CD4-positive, CD25-positive, alpha-beta regulatory T cell (primary cell): Measurements from ENCODE around the gene MCUR1. TPM values are rescaled to one million over a fixed set of nuclear protein-coding genes. Genes with fewer than 3 reads are reported as not detected.
A peak's percentile ranks its signal among the peaks of the same experiment; 100 is the strongest.

Source experiments
- ATAC-seq, 2 donors: fragments of 150-1000 bp; cut with Tn5 transposase; one replicate each; pipeline ENCODE4 v1.10.0; 2021; ENCODE audit warnings: low read depth in 2 of 2, moderate number of reproducible peaks in 2 of 2, moderate library complexity in 1 of 2
- DNase-seq, 3 donors: peaks; one replicate each; pipeline versions ENCODE4 v3.0.0 to v3.0.0-alpha.2; 2012 to 2022; ENCODE audit warnings: mixed read lengths in 1 of 3
- H3K27ac ChIP-seq: one replicate; pipeline ENCODE4 v1.7.0; 2013; ENCODE audit warnings: mild to moderate bottlenecking, low read length; ENCODE audit not compliant: insufficient read depth, poor library complexity, severe bottlenecking
- H3K27me3 ChIP-seq: one replicate; pipeline ENCODE4 v1.7.0; 2013; ENCODE audit warnings: low read length; ENCODE audit not compliant: control insufficient read depth, insufficient read depth
- H3K36me3 ChIP-seq: one replicate; pipeline ENCODE4 v1.7.0; 2013; ENCODE audit warnings: mild to moderate bottlenecking, low read length, moderate library complexity; ENCODE audit not compliant: control insufficient read depth, insufficient read depth
- H3K4me1 ChIP-seq: 2 replicates; pipeline ENCODE4 v1.7.0; 2013; ENCODE audit warnings: mild to moderate bottlenecking, low read length; ENCODE audit not compliant: insufficient read depth, control insufficient read depth, poor library complexity, severe bottlenecking
- H3K4me3 ChIP-seq: one replicate; pipeline ENCODE4 v1.7.0; 2013; ENCODE audit warnings: low read depth, mild to moderate bottlenecking, low read length, moderate library complexity
- H3K9me3 ChIP-seq, 2 experiments: 1 replicate in 1 of 2; 2 replicates in 1 of 2; pipeline ENCODE4 v1.7.0; 2013; ENCODE audit warnings: low read length in 2 of 2, mild to moderate bottlenecking in 1 of 2, moderate library complexity in 1 of 2; ENCODE audit not compliant: control insufficient read depth in 2 of 2
- H3K27ac Mint-ChIP-seq, 3 donors: one replicate each; pipeline ENCODE4 v1.8.0; 2020 to 2022; ENCODE audit warnings: mild to moderate bottlenecking in 3 of 3, mixed read lengths in 3 of 3, moderate library complexity in 2 of 3
- H3K27me3 Mint-ChIP-seq: one replicate; pipeline ENCODE4 v1.8.0; 2022; ENCODE audit warnings: mild to moderate bottlenecking, mixed read lengths
- H3K36me3 Mint-ChIP-seq: one replicate; pipeline ENCODE4 v1.8.0; 2020; ENCODE audit warnings: mixed read lengths
- H3K4me1 Mint-ChIP-seq, 4 donors: one replicate each; pipeline ENCODE4 v1.8.0; 2020 to 2022; ENCODE audit warnings: mixed read lengths in 4 of 4, mild to moderate bottlenecking in 1 of 4
- H3K4me3 Mint-ChIP-seq, 4 donors: one replicate each; pipeline ENCODE4 v1.8.0; 2020 to 2022; ENCODE audit warnings: mild to moderate bottlenecking in 4 of 4, mixed read lengths in 4 of 4, moderate library complexity in 3 of 4
- H3K9me3 Mint-ChIP-seq, 7 donors: one replicate each; pipeline ENCODE4 v1.8.0; 2020 to 2022; ENCODE audit warnings: mixed read lengths in 7 of 7, mild to moderate bottlenecking in 3 of 7, moderate library complexity in 2 of 7
- polyA plus RNA-seq, 4 donors: library from polyadenylated mRNA; unstranded; fragments of 300-500 nt; fragmentation: Illumina TruSeq; gene quantifications; one replicate each; pipeline ENCODE4 v1.2.3, GENCODE V29; 2021
- total RNA-seq: library from RNA; stranded (reverse); gene quantifications from one replicate; pipeline ENCODE4 v1.2.3, GENCODE V29; 2022

The MCUR1 gene
- total and polyA plus RNA-seq, 5 donors from 2014 or later: 4.7 to 9.8 (median 8.4) TPM

GRCh38 chr6:13827032-13827431 lies 12.7 kb upstream of the MCUR1 start:
- no peak overlapping the region for H3K27ac Mint-ChIP-seq
- ATAC-seq: no peak
- no peak overlapping the region for H3K4me3 Mint-ChIP-seq

DNA sequence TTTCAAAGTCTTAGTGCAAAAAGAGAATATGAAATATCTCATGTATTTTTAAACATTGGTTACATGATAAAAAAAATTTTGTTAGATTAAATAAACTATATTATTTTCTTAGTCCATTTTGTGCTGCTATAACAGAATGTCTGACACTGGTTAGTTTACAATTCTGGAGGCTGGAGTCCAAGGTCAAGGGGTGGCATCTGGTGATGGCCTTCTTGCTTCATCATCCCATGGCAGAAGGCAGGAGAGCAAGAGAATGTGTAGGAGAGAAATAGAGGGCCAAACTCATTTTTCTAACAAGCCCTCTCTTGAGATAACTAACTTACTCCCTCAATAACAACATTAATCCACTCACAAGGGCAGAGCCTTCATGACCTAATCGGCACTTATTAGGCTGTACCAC lies 11.5 kb upstream of the MCUR1 start:
- H3K4me3 ChIP-seq: no peak overlapping the region
- Mint-ChIP-seq H3K4me3 (no peak overlapping the region), H3K36me3 (no peaks in the 10 kb centered on the region), H3K27ac (no peak overlapping the region), H3K9me3 (peaks cover 0 to 5% (median 3%) of the 10 kb centered on the region in 7 donors), H3K4me1 (peaks cover 0 to 9% (median 0%) of the 10 kb centered on the region in 4 donors), H3K27me3 (peaks cover 22% of the 10 kb centered on the region)
- DNase-seq (no peak), ATAC-seq (no peak)
- H3K27me3 ChIP-seq: no peaks in the 10 kb centered on the region
- H3K9me3 ChIP-seq: no peaks in the 10 kb centered on the region
- no peak overlapping the region for H3K27ac ChIP-seq
- H3K4me1 ChIP-seq: no peaks in the 10 kb centered on the region
- no peaks in the 10 kb centered on the region for H3K36me3 ChIP-seq

More at GRCh38 chr6:13827032-13827431, 12.7 kb upstream of the MCUR1 start:
- Mint-ChIP-seq H3K27me3 (peaks cover 22% of the 10 kb centered on the region), H3K4me1 (peaks cover 0 to 9% (median 0%) of the 10 kb centered on the region in 4 donors), H3K9me3 (peaks cover 0 to 5% (median 3%) of the 10 kb centered on the region in 7 donors), H3K36me3 (no peaks in the 10 kb centered on the region)
- H3K27me3 ChIP-seq: no peaks in the 10 kb centered on the region
- no peaks in the 10 kb centered on the region for H3K9me3 ChIP-seq
- DNase-seq: no peak
- H3K4me1 ChIP-seq: no peaks in the 10 kb centered on the region
- H3K4me3 ChIP-seq: no peak overlapping the region
- H3K27ac ChIP-seq: no peak overlapping the region
- no peaks in the 10 kb centered on the region for H3K36me3 ChIP-seq

DNA sequence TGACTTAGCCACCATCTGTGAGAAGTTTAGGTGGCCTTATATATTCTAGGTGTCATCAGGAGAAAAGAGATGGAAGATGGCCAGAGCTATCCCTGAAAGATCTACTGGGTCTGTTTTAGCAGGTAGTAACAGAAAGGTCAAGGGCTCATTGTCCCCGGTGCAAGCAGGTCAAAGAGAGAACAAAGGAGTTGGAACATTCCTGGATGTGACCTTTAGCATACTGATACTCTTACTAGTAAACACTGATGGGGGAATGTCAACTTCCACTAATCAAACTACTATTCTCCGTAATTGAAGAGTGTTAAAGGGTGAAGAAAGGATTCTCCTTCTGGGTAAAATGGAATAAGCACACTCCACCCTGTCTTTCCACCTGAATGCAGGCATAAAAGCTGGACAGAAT lies 4.0 kb upstream of the MCUR1 start:
- ATAC-seq (no peak), DNase-seq (no peak)
- no peak overlapping the region for H3K4me3 Mint-ChIP-seq
- peaks cover 0 to 10% (median 4%) of the 10 kb centered on the region in 4 donors for H3K4me1 Mint-ChIP-seq
- peaks cover 7% of the 10 kb centered on the region for H3K27me3 Mint-ChIP-seq
- no peak overlapping the region for H3K27ac ChIP-seq
- H3K4me1 ChIP-seq: peaks cover 11% of the 10 kb centered on the region
- no peak overlapping the region for H3K4me3 ChIP-seq
- no peaks in the 10 kb centered on the region for H3K9me3 ChIP-seq
- H3K36me3 Mint-ChIP-seq: no peaks in the 10 kb centered on the region
- H3K27ac Mint-ChIP-seq: no peak overlapping the region
- H3K36me3 ChIP-seq: no peaks in the 10 kb centered on the region
- no peaks in the 10 kb centered on the region for H3K27me3 ChIP-seq
- H3K9me3 Mint-ChIP-seq: no peaks in the 10 kb centered on the region

DNA sequence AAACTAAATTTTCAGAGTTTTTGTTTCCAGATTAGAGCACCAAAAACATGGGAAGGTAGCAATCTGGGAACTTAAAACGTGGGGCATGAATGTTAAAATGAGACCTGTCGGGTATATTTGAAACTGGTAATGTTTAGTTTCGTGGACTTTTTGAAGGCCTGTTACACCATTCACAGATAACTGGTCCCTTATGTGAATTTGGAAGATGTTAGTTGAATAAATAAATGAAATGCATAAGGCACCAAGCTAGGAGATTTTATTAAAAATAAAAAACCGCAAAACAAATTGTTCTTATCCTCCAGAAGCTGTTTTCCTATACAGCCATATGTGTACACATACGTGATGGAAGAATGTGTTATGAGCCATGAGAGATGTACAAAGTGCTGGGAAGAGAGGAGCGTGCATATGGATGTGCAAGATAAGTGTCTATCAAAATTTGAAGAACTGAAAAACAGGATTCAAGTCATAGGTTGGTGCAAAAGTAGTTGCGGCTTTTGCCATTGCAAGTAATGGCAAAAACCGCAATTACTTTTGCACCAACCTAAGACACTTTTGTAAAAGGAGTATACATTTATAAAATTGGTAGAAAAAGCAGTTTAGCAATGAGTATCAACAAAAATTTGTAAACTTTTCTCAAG lies 700 bp upstream of the MCUR1 start:
- H3K4me1 ChIP-seq: peaks cover 20% of the 10 kb centered on the region
- Mint-ChIP-seq H3K36me3 (no peaks in the 10 kb centered on the region), H3K27ac (peak overlapping the region; percentile 65 to 89 (median 75)), H3K4me3 (peak overlapping the region; percentile 74 to 95 (median 87)), H3K4me1 (peaks cover 19 to 41% (median 26%) of the 10 kb centered on the region in 4 donors), H3K9me3 (no peaks in the 10 kb centered on the region), H3K27me3 (peaks cover 6% of the 10 kb centered on the region)
- peak overlapping the region; percentile 84 for H3K4me3 ChIP-seq
- DNase-seq (peak in 1 of 3 donors; percentile 20), ATAC-seq (no peak)
- H3K9me3 ChIP-seq: no peaks in the 10 kb centered on the region
- no peaks in the 10 kb centered on the region for H3K36me3 ChIP-seq
- peak overlapping the region; percentile 84 for H3K27ac ChIP-seq
- no peaks in the 10 kb centered on the region for H3K27me3 ChIP-seq

DNA sequence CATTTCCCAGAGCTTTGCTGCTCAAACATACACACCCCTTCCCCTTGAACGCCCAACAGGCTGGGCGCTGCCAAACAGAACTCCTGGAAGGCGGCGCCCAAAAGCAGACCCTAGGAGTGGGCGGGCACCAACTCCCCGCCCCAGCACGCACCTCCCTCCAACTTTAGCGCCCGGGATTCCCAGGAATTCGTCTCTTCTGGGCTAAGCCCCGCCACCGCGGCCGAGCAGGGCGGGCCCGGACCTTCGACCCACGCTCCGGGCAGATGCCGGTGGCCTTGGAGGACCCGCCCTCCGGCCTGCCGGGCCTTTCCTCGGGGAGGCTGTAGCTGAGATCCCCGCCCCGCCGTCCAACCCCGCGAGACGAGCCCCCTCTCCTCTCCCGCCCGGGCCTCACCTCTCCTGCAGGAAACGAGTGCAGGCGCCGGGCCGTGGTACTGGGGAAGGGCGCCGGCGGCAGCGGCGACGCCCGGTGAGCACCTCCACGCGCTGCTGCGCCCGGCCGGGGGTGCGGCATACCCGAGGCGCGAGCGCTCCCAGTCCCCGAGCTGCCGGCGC lies 659 bp downstream of the MCUR1 start:
- DNase-seq: no peak
- no peaks in the 10 kb centered on the region for H3K9me3 Mint-ChIP-seq
- H3K4me1 Mint-ChIP-seq: peaks cover 19 to 46% (median 30%) of the 10 kb centered on the region in 4 donors
- H3K27ac Mint-ChIP-seq: peak overlapping the region; percentile 76 to 92 (median 89)
- Histone ChIP-seq H3K36me3 (no peaks in the 10 kb centered on the region), H3K27me3 (no peaks in the 10 kb centered on the region), H3K4me3 (peak overlapping the region; percentile 77), H3K4me1 (peaks cover 20% of the 10 kb centered on the region), H3K9me3 (no peaks in the 10 kb centered on the region), H3K27ac (peak overlapping the region; percentile 84)
- peak overlapping the region; percentile 89 to 96 (median 90) for H3K4me3 Mint-ChIP-seq
- ATAC-seq: no peak
- H3K36me3 Mint-ChIP-seq: peaks cover 4% of the 10 kb centered on the region
- H3K27me3 Mint-ChIP-seq: peaks cover 6% of the 10 kb centered on the region

DNA sequence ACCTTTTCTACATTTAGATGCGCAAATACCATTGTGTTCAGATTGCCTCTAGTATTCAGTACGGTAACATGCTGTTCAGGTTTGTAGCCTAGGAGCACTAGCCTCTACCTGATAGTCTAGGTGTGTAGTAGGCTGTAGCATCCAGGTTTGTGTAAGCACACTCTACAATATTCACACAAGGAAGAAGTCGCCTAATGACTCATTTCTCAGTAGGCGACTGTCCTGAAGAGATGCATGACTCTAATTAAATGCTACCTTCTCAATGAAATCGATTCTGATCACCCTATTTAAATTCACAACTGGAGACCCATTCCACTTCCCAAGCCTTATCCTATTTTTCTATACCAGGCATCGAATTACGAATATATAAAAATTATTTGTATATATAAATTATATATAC lies 1.3 kb downstream of the MCUR1 start:
- H3K27ac ChIP-seq: no peak overlapping the region
- H3K27me3 ChIP-seq: no peaks in the 10 kb centered on the region
- Mint-ChIP-seq H3K27ac (peak overlapping the region in 1 of 3 donors; percentile 76), H3K9me3 (no peaks in the 10 kb centered on the region), H3K4me3 (peak overlapping the region; percentile 89 to 96 (median 90)), H3K4me1 (peaks cover 19 to 48% (median 33%) of the 10 kb centered on the region in 4 donors), H3K27me3 (peaks cover 5% of the 10 kb centered on the region), H3K36me3 (peaks cover 11% of the 10 kb centered on the region)
- no peaks in the 10 kb centered on the region for H3K9me3 ChIP-seq
- no peaks in the 10 kb centered on the region for H3K36me3 ChIP-seq
- peaks cover 20% of the 10 kb centered on the region for H3K4me1 ChIP-seq
- DNase-seq (no peak), ATAC-seq (no peak)
- peak overlapping the region; percentile 77 for H3K4me3 ChIP-seq

- H3K36me3 Mint-ChIP-seq: peaks cover 14% of the 10 kb centered on the region
- ATAC-seq: no peak
- no peaks in the 10 kb centered on the region for H3K27me3 Mint-ChIP-seq
These were observed 2.1 kb downstream of the MCUR1 start for GRCh38 chr6:13812359-13812642.

More at GRCh38 chr6:13812359-13812642, 2.1 kb downstream of the MCUR1 start:
- Histone ChIP-seq H3K4me3 (peak overlapping the region; percentile 77), H3K36me3 (no peaks in the 10 kb centered on the region), H3K9me3 (no peaks in the 10 kb centered on the region), H3K27ac (no peak overlapping the region), H3K4me1 (peaks cover 20% of the 10 kb centered on the region), H3K27me3 (no peaks in the 10 kb centered on the region)
- DNase-seq: no peak
- no peaks in the 10 kb centered on the region for H3K9me3 Mint-ChIP-seq
- peaks cover 19 to 48% (median 36%) of the 10 kb centered on the region in 4 donors for H3K4me1 Mint-ChIP-seq
- H3K4me3 Mint-ChIP-seq: peak overlapping the region; percentile 89 to 96 (median 90)
- H3K27ac Mint-ChIP-seq: peak overlapping the region in 2 of 3 donors; percentile 4 to 76
